ENCODE measurements around the gene OOSP4B. TPM values are rescaled to one million over a fixed set of nuclear protein-coding genes. Genes with fewer than 3 reads are reported as not detected.
"Not testable (repeated sequence)": the region's sequence is repeated elsewhere in the genome, so short reads cannot be mapped to it uniquely, and the experiment has no call there.

The OOSP4B gene
- total RNA-seq, 1 donor from 2014 or later, result not detected

- DNase-seq (ENCODE audit: extremely low read depth, low read depth, low spot score), result no peak
Measured at GRCh38 chr11:60059052-60059451, 42.1 kb downstream of the OOSP4B start.

GRCh38 chr11:60059521-60060240, 42.7 kb downstream of the OOSP4B start:
- DNase-seq (ENCODE audit: extremely low read depth, low read depth, low spot score), result no peak

GRCh38 chr11:60064111-60064510, 47.1 kb downstream of the OOSP4B start:
- no peak for DNase-seq (ENCODE audit: extremely low read depth, low read depth, low spot score)

- DNase-seq (ENCODE audit: extremely low read depth, low read depth, low spot score), result no peak
Measured at GRCh38 chr11:60065801-60066200, 48.8 kb downstream of the OOSP4B start.

- DNase-seq (ENCODE audit: extremely low read depth, low read depth, low spot score), result no peak
Measured at GRCh38 chr11:60069450-60069849, 52.5 kb downstream of the OOSP4B start.

GRCh38 chr11:60071644-60072043, 54.7 kb downstream of the OOSP4B start:
- DNase-seq (ENCODE audit: extremely low read depth, low read depth, low spot score), result not testable (repeated sequence)

- no peak for DNase-seq (ENCODE audit: extremely low read depth, low read depth, low spot score)
Measured at GRCh38 chr11:60077216-60077817, 60.3 kb downstream of the OOSP4B start.

- DNase-seq (ENCODE audit: extremely low read depth, low read depth, low spot score), result no peak
Measured at GRCh38 chr11:60077981-60078380, 61.0 kb downstream of the OOSP4B start.

- no peak for DNase-seq (ENCODE audit: extremely low read depth, low read depth, low spot score)
Measured at GRCh38 chr11:60078745-60079144, 61.8 kb downstream of the OOSP4B start.

- no peak for DNase-seq (ENCODE audit: extremely low read depth, low read depth, low spot score)
Measured at GRCh38 chr11:60080535-60080934, 63.6 kb downstream of the OOSP4B start.

Other genes with a start within 250 kb of the OOSP4B start
- 44.8 and 51.2 TPM in 2 replicates for gene MRPL16, start 206.4 kb upstream of the OOSP4B start, total RNA-seq
- gene CBLIF, start 171.7 kb upstream of the OOSP4B start, total RNA-seq, result not detected in 2 replicates
- gene TCN1, start 150.7 kb upstream of the OOSP4B start, total RNA-seq, result not detected in 2 replicates
- gene OOSP3, start 138.4 kb upstream of the OOSP4B start, total RNA-seq, result not detected in 2 replicates
- not detected in 2 replicates for gene OOSP1, start 78.7 kb upstream of the OOSP4B start, total RNA-seq
- gene OOSP4A, start 53.1 kb upstream of the OOSP4B start, total RNA-seq, result not detected in 2 replicates
- not detected in 2 replicates for gene OOSP2, start 23.2 kb downstream of the OOSP4B start, total RNA-seq
- not detected in 2 replicates for gene MS4A3, start 39.5 kb downstream of the OOSP4B start, total RNA-seq
- gene MS4A2, start 71.5 kb downstream of the OOSP4B start, total RNA-seq, result not detected in 2 replicates
- gene MS4A6A, start 165.9 kb downstream of the OOSP4B start, total RNA-seq, result 2.9 and 7.5 TPM in 2 replicates
- gene MS4A4E, start 226.0 kb downstream of the OOSP4B start, total RNA-seq, result not detected in 2 replicates

Measured in glomerular endothelial cell (primary cell).